Mesendoderm (in vitro differentiated cells): Measurements from ENCODE around the gene CACNG1.

Experiments
- DNase-seq: peaks from one replicate; pipeline ENCODE4 v3.0.0; 2013
- H2AK5ac ChIP-seq: 2 replicates; pipeline ENCODE4 v1.6.1; 2013; ENCODE audit warnings: low read length, inconsistent platforms
- H2BK120ac ChIP-seq: 2 replicates; pipeline ENCODE4 v1.6.1; 2013; ENCODE audit warnings: low read depth, mild to moderate bottlenecking, low read length, moderate library complexity, mixed read lengths
- H2BK15ac ChIP-seq: replicated peaks from 2 replicates; pipeline ENCODE4 v1.6.1; 2013; ENCODE audit warnings: low read depth, mild to moderate bottlenecking, moderate library complexity
- H2BK5ac ChIP-seq: 2 replicates; pipeline ENCODE4 v1.6.1; 2013; ENCODE audit warnings: low read length, inconsistent platforms
- H3K18ac ChIP-seq: 2 replicates; pipeline ENCODE4 v1.6.1; 2013; ENCODE audit warnings: mild to moderate bottlenecking, low read length, mixed read lengths
- H3K23ac ChIP-seq: one replicate; pipeline ENCODE4 v1.6.1; 2013; ENCODE audit warnings: low read length
- H3K27ac ChIP-seq: 2 replicates; pipeline ENCODE4 v1.5.1; 2013; ENCODE audit warnings: low read depth, mild to moderate bottlenecking, inconsistent platforms, low read length, moderate library complexity
- H3K27me3 ChIP-seq: 2 replicates; pipeline ENCODE4 v1.6.1; 2013; ENCODE audit warnings: low read length, control low read depth, mild to moderate bottlenecking, inconsistent platforms; ENCODE audit not compliant: insufficient read depth, poor library complexity
- H3K36me3 ChIP-seq: 2 replicates; pipeline ENCODE4 v1.6.1; 2013; ENCODE audit warnings: low read length, inconsistent platforms; ENCODE audit not compliant: control insufficient read depth, insufficient read depth
- H3K4ac ChIP-seq: one replicate; pipeline ENCODE4 v1.6.1; 2013; ENCODE audit warnings: low read depth, mild to moderate bottlenecking, low read length, moderate library complexity
- H3K4me1 ChIP-seq: 2 replicates; pipeline ENCODE4 v1.6.1; 2013; ENCODE audit warnings: low read depth, low read length, inconsistent platforms; ENCODE audit not compliant: control insufficient read depth
- H3K4me2 ChIP-seq: 2 replicates; pipeline ENCODE4 v1.6.1; 2013; ENCODE audit warnings: low read length
- H3K4me3 ChIP-seq: 2 replicates; pipeline ENCODE4 v1.5.1; 2013; ENCODE audit warnings: mild to moderate bottlenecking, low read length
- H3K56ac ChIP-seq: one replicate; pipeline ENCODE4 v1.6.1; 2013; ENCODE audit warnings: low read length
- H3K79me1 ChIP-seq: 2 replicates; pipeline ENCODE4 v1.6.1; 2013; ENCODE audit warnings: low read length, inconsistent platforms
- H3K79me2 ChIP-seq: 2 replicates; pipeline ENCODE4 v1.6.1; 2013; ENCODE audit warnings: mild to moderate bottlenecking, low read length; ENCODE audit not compliant: control insufficient read depth, insufficient read depth
- H3K9ac ChIP-seq: 2 replicates; pipeline ENCODE4 v1.6.1; 2013; ENCODE audit warnings: low read length, inconsistent platforms
- H4K5ac ChIP-seq: one replicate; pipeline ENCODE4 v1.6.1; 2013; ENCODE audit warnings: low read length
- H4K8ac ChIP-seq: one replicate; pipeline ENCODE4 v1.6.1; 2013; ENCODE audit warnings: low read depth, mild to moderate bottlenecking, control low read depth, low read length, moderate library complexity
- WGBS: extraction: QIAGEN DNeasy Blood & Tissue Kit; methylation state at CpG from one replicate; pipeline ENCODE4 v1.1.7; 2013; ENCODE audit warnings: low lambda C conversion rate, missing lambda C conversion rate; ENCODE audit not compliant: insufficient coverage; ENCODE audit errors: extremely low coverage; 5-methylcytosine and 5-hydroxymethylcytosine counted together

Gene CACNG1

DNA sequence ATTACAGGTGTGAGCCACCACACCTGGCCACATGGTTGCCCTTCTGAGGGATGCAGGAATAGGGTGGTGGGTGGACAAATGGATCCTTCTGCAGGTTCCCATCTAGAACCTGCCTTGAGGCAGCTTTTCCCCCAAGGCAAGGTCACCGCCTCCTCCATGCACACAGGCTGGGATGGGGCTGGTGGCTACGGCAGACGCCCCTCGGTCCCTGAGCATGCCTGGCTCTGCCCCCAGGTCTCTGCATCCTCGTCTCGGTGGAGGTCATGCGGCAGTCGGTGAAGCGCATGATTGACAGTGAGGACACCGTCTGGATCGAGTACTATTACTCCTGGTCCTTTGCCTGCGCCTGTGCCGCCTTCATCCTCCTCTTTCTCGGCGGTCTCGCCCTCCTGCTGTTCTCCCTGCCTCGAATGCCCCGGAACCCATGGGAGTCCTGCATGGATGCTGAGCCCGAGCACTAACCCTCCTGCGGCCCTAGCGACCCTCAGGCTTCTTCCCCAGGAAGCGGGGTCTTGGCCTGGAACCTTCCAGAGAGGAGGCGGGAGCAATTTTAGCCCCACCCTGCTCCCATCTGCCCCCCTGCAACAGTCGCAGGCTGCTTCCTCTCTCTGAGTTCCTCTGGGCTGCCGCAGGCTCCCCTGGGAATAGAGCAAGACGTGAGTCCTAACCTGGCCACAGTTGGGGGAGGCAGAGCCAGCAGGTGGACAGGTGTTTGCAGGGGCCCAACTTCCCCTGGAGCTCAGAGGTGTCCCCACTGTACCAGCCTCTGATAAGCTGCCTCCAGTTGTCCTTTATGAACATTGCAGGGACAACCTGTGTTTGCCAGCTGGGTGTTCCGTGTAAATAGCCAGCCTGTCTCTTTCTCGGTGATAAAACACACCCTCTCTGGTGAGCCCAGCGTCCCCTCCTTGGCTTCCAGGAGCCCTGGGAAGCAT is 11.7 kb downstream of the CACNG1 start:
- H2BK120ac ChIP-seq, result no peak overlapping the region
- H2BK15ac ChIP-seq, result no peak overlapping the region
- no peak overlapping the region for H3K4ac ChIP-seq
- no peak overlapping the region for H4K5ac ChIP-seq
- H3K56ac ChIP-seq, result no peak overlapping the region
- no peak overlapping the region for H3K4me3 ChIP-seq
- H3K23ac ChIP-seq, result no peak overlapping the region
- WGBS, result no CpG with 5 or more reads among the region's 29 CpGs
- H3K36me3 ChIP-seq, result no peaks in the 10 kb centered on the region
- no peak overlapping the region for H2AK5ac ChIP-seq
- no peaks in the 10 kb centered on the region for H3K79me1 ChIP-seq
- no peak overlapping the region for H3K18ac ChIP-seq
- DNase-seq, result no peak
- no peak overlapping the region for H2BK5ac ChIP-seq
- no peaks in the 10 kb centered on the region for H3K4me1 ChIP-seq
- H3K27me3 ChIP-seq, result no peaks in the 10 kb centered on the region
- no peak overlapping the region for H3K9ac ChIP-seq
- no peak overlapping the region for H3K27ac ChIP-seq
- no peaks in the 10 kb centered on the region for H3K79me2 ChIP-seq
- no peak overlapping the region for H4K8ac ChIP-seq
- H3K4me2 ChIP-seq, result no peak overlapping the region

- no peaks in the 10 kb centered on the region for H3K27me3 ChIP-seq
- H3K23ac ChIP-seq, result no peak overlapping the region
- H3K79me2 ChIP-seq, result no peaks in the 10 kb centered on the region
- H3K18ac ChIP-seq, result no peak overlapping the region
- no CpG with 5 or more reads among the region's 18 CpGs for WGBS
- no peak for DNase-seq
- H3K9ac ChIP-seq, result no peak overlapping the region
- H3K4me3 ChIP-seq, result no peak overlapping the region
- H3K36me3 ChIP-seq, result no peaks in the 10 kb centered on the region
- H4K8ac ChIP-seq, result no peak overlapping the region
- no peaks in the 10 kb centered on the region for H3K79me1 ChIP-seq
- H2BK5ac ChIP-seq, result no peak overlapping the region
- H3K27ac ChIP-seq, result no peak overlapping the region
- H3K4me2 ChIP-seq, result no peak overlapping the region
- no peak overlapping the region for H2BK120ac ChIP-seq
- H2BK15ac ChIP-seq, result no peak overlapping the region
- H4K5ac ChIP-seq, result no peak overlapping the region
- no peak overlapping the region for H3K56ac ChIP-seq
- no peak overlapping the region for H2AK5ac ChIP-seq
- H3K4ac ChIP-seq, result no peak overlapping the region
- H3K4me1 ChIP-seq, result no peaks in the 10 kb centered on the region
These were observed 12.6 kb downstream of the CACNG1 start for GRCh38 chr17:67056746-67057490.

DNA sequence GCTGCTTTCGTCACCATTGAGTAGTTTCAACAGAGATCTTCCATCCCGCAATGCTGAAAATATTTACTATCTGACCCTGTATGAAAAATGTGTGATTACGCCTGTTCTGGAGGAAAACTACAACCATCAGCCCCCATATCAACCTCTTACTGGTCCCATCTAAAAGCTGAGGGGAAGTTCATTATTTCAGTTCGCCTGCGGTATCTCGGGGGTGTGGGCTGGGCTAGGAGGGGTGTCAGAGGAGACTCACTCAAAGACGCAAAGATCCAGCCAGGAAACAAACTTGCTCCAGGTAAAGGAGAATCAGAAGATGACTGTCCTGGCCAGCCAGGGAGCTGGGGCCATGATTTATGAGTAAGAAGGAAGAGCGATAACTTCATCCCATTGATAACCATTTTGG is 13.7 kb downstream of the CACNG1 start:
- no peak overlapping the region for H4K5ac ChIP-seq
- H3K79me1 ChIP-seq, result no peaks in the 10 kb centered on the region
- no peak overlapping the region for H2BK5ac ChIP-seq
- no peak overlapping the region for H3K4me3 ChIP-seq
- H3K4me1 ChIP-seq, result no peaks in the 10 kb centered on the region
- no peak overlapping the region for H2AK5ac ChIP-seq
- H3K23ac ChIP-seq, result no peak overlapping the region
- H3K27me3 ChIP-seq, result no peaks in the 10 kb centered on the region
- WGBS, result no CpG with 5 or more reads among the region's 8 CpGs
- no peak overlapping the region for H3K18ac ChIP-seq
- H4K8ac ChIP-seq, result no peak overlapping the region
- no peak overlapping the region for H3K27ac ChIP-seq
- no peak overlapping the region for H3K56ac ChIP-seq
- DNase-seq, result no peak
- no peak overlapping the region for H2BK15ac ChIP-seq
- H3K36me3 ChIP-seq, result no peaks in the 10 kb centered on the region
- H2BK120ac ChIP-seq, result no peak overlapping the region
- H3K9ac ChIP-seq, result no peak overlapping the region
- H3K4me2 ChIP-seq, result no peak overlapping the region
- no peaks in the 10 kb centered on the region for H3K79me2 ChIP-seq
- no peak overlapping the region for H3K4ac ChIP-seq

DNA sequence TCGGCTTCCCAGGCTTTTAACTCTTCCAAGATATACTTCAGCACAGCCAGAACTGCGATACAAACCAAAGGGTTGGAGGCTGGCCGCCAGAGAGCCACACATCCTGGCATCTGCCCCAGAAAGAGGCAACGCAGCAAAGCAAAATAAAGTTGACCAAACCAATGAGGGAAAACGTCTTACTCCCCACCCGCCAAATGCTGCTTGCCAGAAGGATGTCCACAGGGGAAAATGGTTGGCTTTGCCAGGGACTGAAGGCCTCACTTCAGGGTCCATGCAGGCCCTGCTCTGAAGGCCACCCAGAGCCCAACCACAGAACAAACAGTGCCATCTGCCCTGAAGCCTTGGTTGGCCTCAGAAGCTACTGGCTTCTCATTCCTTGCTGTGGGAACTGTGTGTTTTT is 15.0 kb downstream of the CACNG1 start:
- no peaks in the 10 kb centered on the region for H3K36me3 ChIP-seq
- H2BK120ac ChIP-seq, result no peak overlapping the region
- H3K27me3 ChIP-seq, result no peaks in the 10 kb centered on the region
- no peaks in the 10 kb centered on the region for H3K79me1 ChIP-seq
- H4K8ac ChIP-seq, result no peak overlapping the region
- no peak overlapping the region for H2BK15ac ChIP-seq
- H3K4me2 ChIP-seq, result no peak overlapping the region
- H3K23ac ChIP-seq, result no peak overlapping the region
- H3K27ac ChIP-seq, result no peak overlapping the region
- no peak overlapping the region for H3K18ac ChIP-seq
- no peak overlapping the region for H2AK5ac ChIP-seq
- H2BK5ac ChIP-seq, result no peak overlapping the region
- H3K4me1 ChIP-seq, result no peaks in the 10 kb centered on the region
- no CpG with 5 or more reads among the region's 6 CpGs for WGBS
- H3K9ac ChIP-seq, result no peak overlapping the region
- no peak overlapping the region for H3K4me3 ChIP-seq
- no peak overlapping the region for H3K4ac ChIP-seq
- DNase-seq, result no peak
- H3K56ac ChIP-seq, result no peak overlapping the region
- H3K79me2 ChIP-seq, result no peaks in the 10 kb centered on the region
- no peak overlapping the region for H4K5ac ChIP-seq

DNA sequence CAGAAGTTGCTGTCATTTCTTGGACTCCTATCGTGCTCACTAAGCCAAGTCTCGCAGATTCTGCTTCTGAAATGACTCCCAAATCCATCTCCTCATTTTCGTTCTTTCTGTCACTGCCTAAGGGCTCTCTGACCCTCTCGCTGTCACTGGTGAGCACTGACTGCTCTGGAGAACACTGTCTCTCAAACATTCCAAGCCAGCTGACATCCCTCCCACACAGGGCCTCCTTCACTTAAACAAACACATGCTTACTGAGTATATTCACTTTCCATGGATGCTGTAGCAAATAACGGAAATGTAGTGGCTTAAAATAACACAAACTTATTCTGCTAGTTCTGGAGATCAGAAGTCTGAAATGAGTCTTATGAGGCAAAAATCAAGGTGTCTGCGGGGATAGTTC is 18.8 kb downstream of the CACNG1 start:
- Histone ChIP-seq H2BK5ac (no peak overlapping the region), H3K27ac (no peak overlapping the region), H3K4me1 (no peaks in the 10 kb centered on the region), H2AK5ac (no peak overlapping the region), H3K9ac (no peak overlapping the region), H3K4ac (no peak overlapping the region), H4K5ac (no peak overlapping the region), H3K4me2 (no peak overlapping the region), H3K79me2 (no peaks in the 10 kb centered on the region), H3K56ac (no peak overlapping the region), H4K8ac (no peak overlapping the region), H3K18ac (no peak overlapping the region), H3K79me1 (no peaks in the 10 kb centered on the region), H3K36me3 (no peaks in the 10 kb centered on the region), H2BK120ac (no peak overlapping the region), H3K23ac (no peak overlapping the region), H3K4me3 (no peak overlapping the region), H2BK15ac (no peak overlapping the region), H3K27me3 (no peaks in the 10 kb centered on the region)
- no CpG with 5 or more reads among the region's 6 CpGs for WGBS
- DNase-seq, result no peak
